ENCODE measurements around the gene ZFPM1.

The ZFPM1 gene

DNA sequence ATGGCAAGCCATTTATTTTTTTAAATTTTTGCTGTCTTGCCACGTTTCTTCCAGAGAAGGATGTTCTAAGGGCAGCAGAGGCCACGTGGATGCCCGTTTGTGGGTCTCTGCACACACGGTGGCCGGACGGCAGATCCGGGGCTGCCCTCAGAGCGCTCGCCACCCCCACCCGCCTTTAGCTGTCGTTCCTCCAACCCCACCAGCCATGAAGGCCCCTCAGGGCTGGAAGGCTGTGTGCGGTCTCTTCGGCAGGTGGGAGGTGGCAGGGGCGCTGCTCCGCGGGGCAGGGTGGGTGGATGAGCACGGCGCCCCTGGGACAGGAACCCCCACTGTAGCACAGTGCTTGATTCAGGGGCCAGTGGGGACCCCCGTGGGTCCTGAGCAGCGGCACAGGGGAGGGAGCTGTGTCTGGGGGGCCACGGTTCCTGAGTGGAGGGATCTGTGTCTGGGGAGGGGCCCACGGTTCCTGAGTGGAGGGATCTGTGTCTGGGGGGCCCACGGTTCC is 49.7 kb downstream of the ZFPM1 start:
- DNase-seq = no peak

GRCh38 chr16:88503374-88503770 is 50.3 kb downstream of the ZFPM1 start:
- DNase-seq = no peak

DNA sequence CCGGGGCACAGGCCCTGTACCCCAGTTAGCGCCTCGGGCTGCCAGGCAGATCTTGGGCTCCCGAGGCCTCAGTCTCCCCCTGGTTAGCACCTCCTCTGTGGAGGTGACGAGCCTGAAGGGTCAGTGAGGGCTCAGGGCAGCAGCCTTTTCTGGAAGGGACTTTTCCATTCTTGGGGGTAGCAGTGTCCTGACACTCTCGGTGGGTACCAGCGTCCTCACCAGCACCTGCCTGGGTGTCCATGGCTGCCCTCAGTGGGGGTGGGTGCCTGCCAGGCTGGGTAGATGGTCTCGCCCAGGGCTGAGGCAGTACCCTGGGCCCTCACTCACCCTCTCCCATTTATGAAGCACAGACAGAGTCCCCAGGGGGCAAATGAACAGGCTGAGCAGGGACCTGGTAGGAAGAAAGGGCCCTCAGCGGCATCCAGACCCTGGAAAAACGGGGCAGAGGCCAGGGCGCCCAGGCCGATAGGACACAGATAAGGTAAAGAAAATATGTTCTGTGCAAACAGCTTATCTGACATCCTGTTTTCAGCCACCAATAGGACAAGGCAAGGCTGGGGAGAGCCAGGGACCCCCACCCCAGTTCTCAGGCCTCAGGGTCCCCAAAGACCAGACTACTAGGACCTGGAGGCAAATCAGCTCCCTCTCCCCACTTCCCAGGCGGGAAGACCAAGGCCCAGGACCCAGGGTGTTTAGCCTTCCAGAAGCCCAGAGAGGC is 50.9 kb downstream of the ZFPM1 start:
- no peak for DNase-seq

GRCh38 chr16:88504489-88505404 is 51.7 kb downstream of the ZFPM1 start:
- peak; percentile 23 for DNase-seq

DNA sequence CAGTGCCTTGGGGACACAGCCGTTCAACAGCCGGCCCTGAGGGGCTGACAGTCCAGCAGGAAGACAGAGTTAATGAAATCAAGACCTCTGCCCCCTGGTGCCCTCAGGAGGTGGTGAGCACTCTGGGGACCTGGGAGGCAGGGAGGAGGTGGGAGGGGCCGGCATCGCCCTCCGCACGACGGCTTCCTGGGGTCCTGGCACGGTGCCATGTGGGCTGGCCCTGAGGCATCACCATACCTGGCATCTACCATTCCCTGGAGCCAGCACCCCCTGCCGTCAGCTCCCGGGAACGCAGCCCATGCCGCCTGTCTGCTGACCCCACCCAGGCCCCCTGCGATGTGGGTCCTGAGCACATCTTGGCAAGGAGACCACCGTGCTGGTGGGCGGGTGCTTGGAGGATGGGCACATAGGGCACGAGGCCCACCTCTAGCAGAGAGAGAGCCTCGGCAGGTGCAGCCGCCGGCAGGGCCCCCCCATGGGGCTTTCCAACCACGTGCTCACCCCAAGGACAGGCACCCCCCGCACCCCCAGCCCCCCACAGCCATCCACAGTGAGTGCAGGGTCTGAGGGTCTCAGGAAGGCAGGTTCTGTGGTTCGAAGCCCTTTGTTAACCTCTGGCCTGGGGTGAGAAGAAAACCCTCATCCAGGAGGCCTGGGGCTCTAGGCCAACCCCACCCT is 52.5 kb downstream of the ZFPM1 start:
- peak; percentile 93 for DNase-seq

- DNase-seq = no peak
Observed at GRCh38 chr16:88506723-88507122, 53.6 kb downstream of the ZFPM1 start.

DNA sequence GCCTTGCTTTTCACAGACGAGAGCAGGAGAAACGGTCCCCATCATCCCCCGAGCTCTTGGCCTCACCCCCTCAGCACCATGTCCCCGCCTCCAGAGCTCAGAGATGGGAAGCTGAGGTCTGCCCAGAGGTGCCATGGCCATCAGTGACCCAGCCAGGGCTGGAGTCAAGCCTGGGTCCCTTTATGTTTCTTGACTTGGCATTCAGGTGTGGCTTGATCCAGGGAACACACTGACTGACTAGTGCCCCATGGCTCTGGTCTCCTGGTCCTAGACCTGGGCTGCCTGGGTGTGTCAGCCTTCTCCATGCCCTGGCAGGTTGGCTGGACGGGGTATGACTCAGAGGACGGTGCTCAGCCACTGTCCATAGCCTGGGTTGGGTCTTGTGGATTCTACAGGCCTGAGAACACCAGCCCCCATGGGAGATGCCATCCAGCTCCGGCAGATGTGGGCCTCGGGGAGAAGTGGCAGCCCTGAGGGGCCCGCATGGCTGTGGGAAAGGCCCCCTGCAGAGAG is 54.2 kb downstream of the ZFPM1 start:
- no peak for DNase-seq

- no peak for DNase-seq
Observed at GRCh38 chr16:88508376-88508867, 55.3 kb downstream of the ZFPM1 start.

DNA sequence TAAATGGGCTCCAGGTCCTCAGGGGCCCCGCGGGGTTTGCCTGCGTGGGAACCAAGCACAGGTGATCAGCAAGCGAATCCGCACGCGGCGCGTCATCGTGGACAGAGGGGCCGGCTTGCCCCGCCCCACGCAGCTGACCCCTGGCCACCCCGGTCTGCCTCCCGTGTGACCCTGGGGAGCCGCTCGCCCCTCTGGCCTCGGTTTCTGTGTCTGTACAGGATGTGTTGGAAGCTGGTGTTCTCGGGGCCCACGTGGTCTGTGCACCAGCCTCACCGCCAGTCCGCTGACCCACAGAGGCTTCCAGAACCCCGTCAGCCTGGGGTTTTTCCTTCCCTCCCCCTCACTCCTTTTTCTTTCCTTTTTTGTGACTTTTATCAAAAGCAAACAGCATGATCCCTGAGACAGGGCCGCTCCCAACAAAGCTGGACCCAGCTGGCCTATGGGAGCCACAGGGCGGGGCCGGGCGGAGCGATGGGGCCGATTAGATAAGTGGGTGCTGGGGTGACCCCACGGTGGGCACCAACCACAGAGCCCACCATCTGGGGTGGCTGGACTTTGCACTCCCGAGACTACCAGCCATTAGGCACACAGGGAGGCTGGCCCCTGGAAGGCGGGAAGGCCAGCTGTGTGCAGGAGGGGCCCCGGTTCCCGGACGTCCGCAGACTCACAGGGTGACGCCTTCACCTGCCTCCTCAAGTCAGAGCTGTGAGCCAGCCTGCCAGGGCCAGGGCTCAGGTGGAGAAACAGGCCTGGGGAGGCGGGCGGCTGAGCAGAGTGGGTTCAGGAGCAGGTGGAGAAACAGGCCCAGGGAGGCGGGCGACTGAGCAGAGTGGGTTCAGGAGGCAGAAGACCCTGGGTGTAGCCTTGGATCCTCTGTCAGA is 56.0 kb downstream of the ZFPM1 start:
- DNase-seq = no peak

GRCh38 chr16:88509749-88510069 is 56.6 kb downstream of the ZFPM1 start:
- DNase-seq = no peak

DNA sequence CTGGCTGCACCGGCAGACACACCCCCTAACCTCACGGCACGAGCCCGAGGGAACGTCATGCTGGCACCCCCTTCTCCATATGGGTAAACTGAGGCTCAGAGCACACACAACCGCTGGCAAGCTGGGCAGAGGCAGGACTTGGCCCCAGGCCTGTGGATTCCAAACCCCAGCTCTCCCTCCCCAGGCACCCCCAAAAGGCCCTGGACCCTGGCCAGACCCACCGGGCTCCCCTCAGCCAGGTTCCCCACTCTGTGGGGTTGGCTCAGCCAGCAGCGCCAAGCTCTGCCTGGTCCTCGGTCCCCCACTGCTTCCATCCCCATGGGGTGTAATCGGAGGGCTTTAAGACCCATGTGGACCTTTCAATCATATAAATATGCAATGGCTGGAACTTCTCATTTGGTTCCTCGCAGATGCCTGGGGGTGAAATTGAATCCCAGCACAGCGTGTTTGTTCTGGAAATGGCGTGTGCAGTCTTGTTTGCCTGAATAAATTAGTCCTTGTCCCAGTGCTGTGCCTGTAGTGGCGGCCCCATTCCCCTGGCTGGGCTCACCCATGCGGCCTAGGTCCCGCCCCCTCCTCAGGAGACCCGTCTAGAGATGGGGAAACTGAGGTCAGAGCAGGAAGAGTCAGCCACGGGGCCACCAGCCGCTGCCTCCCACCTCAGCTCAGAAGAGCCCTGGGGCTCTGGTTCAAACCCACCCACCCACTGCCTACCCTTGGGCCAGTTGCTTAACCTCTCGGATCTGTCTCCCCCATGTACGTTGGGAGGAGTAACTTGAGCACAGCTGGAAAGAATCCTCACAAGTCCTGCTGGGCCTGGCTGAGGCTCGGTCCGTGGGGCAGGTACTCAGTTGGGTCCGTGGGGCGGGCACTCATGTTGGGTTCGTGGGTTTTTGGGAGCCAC is 57.3 kb downstream of the ZFPM1 start:
- DNase-seq = peak; percentile 15

DNA sequence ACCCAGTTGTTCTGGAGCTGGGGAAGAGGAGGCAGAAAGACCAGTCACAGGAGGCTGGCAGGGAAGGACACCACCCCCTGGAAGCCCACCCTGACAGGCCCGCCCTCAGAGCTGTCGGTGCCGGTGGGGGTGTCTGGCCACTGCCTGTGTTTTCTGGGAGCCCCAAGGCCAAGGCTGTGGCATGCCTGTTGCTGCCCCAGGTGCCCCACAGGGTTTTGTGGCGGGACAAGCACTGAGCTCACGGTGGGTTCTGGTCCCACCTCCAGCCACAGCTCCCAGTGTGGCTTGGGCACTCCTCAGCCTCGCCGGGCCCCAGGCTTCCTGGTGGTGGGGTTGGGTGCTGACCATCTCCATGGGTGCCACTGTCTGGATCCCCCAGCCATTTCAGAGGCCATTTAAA is 58.0 kb downstream of the ZFPM1 start:
- DNase-seq = no peak

GRCh38 chr16:88511906-88512305 is 58.8 kb downstream of the ZFPM1 start:
- DNase-seq = no peak

GRCh38 chr16:88512728-88513696 is 59.9 kb downstream of the ZFPM1 start:
- no peak for DNase-seq

DNA sequence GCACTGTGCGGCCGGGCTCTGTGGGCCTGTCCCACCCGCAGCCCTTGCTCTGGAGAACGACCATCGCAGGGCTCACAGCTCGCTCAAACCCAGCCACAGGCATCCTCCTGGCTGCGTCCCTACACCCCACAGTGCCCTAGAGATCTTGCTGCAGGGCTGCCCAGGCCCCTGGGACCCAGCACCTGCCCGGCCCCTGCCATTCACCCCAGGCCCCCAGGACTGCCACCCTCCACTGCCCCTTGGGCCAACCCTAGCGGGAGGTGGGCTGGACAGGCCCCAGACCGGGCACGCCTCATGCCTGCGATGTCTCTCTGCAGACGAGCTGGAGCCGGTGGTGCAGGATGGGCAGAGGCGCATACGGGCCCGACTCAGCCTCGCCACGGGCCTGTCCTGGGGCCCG is 61.0 kb downstream of the ZFPM1 start:
- no peak for DNase-seq

- DNase-seq = no peak
Observed at GRCh38 chr16:88514526-88515232, 61.6 kb downstream of the ZFPM1 start.

- no peak for DNase-seq
Observed at GRCh38 chr16:88515371-88515770, 62.3 kb downstream of the ZFPM1 start.

- no peak for DNase-seq
Observed at GRCh38 chr16:88515925-88516594, 63.0 kb downstream of the ZFPM1 start.
